ENCODE measurements around the gene SCGB1C2.

DNA sequence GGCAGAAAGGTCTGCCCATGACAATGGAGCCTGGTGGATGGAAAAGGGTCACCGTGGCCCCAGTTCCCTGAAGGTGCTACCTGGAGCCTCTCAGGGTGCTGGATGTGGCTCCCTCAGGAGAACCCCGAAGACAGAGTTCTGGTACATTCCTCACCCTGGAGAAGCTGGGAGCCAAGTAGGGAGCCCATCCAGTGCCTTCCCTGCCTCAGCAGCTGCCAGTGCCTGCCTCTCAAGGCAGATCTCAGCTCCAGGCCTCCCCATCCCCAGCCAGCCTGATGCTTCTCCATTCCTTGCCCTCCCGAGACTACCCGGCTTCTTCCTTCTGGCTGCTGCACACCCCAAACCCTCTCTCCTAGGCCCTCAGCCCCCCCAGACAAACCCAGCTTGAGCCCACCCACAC lies 20.5 kb downstream of the SCGB1C2 start:
- TF ChIP-seq, protein P1, sequence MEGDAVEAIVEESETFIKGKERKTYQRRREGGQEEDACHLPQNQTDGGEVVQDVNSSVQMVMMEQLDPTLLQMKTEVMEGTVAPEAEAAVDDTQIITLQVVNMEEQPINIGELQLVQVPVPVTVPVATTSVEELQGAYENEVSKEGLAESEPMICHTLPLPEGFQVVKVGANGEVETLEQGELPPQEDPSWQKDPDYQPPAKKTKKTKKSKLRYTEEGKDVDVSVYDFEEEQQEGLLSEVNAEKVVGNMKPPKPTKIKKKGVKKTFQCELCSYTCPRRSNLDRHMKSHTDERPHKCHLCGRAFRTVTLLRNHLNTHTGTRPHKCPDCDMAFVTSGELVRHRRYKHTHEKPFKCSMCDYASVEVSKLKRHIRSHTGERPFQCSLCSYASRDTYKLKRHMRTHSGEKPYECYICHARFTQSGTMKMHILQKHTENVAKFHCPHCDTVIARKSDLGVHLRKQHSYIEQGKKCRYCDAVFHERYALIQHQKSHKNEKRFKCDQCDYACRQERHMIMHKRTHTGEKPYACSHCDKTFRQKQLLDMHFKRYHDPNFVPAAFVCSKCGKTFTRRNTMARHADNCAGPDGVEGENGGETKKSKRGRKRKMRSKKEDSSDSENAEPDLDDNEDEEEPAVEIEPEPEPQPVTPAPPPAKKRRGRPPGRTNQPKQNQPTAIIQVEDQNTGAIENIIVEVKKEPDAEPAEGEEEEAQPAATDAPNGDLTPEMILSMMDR (IDR thresholded peaks at IDR 0.05; ENCODE audit: insufficient read depth, low read length) = no peak
- TF ChIP-seq SPI1 (IDR thresholded peaks at IDR 0.05; ENCODE audit: borderline replicate concordance, low read depth) = no peak
- no peak for TF ChIP-seq POLR2AphosphoS5 (IDR thresholded peaks at IDR 0.05; ENCODE audit: low read depth)
- no peak for TF ChIP-seq GABPA (IDR thresholded peaks at IDR 0.05; ENCODE audit: low read depth)

Data from HL-60 (cell line).